Measurements from ENCODE around the gene MECR. TPM values are rescaled to one million over a fixed set of nuclear protein-coding genes. Genes with fewer than 3 reads are reported as not detected.

MECR gene
- total RNA-seq, 1 donor from 2014 or later: 28.7 TPM

GRCh38 chr1:29253180-29253579, 22.4 kb upstream of the MECR start:
- H3K27ac Mint-ChIP-seq: no peak overlapping the region
- H3K36me3 Mint-ChIP-seq: peaks cover 3% of the 10 kb centered on the region
- no peak overlapping the region for H3K4me3 Mint-ChIP-seq
- no peaks in the 10 kb centered on the region for H3K27me3 Mint-ChIP-seq
- DNase-seq (ENCODE audit: extremely low spot score, unreplicated experiment): no peak
- no peak for TF ChIP-seq CTCF (conservative IDR thresholded peaks at IDR 0.05)
- H3K4me1 Mint-ChIP-seq (ENCODE audit: unreplicated experiment): peaks cover 43% of the 10 kb centered on the region
- H3K9me3 Mint-ChIP-seq: no peaks in the 10 kb centered on the region

- H3K27me3 Mint-ChIP-seq: no peaks in the 10 kb centered on the region
- H3K36me3 Mint-ChIP-seq: peaks cover 3% of the 10 kb centered on the region
- H3K4me1 Mint-ChIP-seq (ENCODE audit: unreplicated experiment): peaks cover 45% of the 10 kb centered on the region
- no peaks in the 10 kb centered on the region for H3K9me3 Mint-ChIP-seq
- peak overlapping the region; percentile 36 for H3K27ac Mint-ChIP-seq
- DNase-seq (ENCODE audit: extremely low spot score, unreplicated experiment): no peak
- no peak for TF ChIP-seq CTCF (conservative IDR thresholded peaks at IDR 0.05)
- H3K4me3 Mint-ChIP-seq: no peak overlapping the region
These were observed 20.7 kb upstream of the MECR start for GRCh38 chr1:29251164-29252124.

GRCh38 chr1:29249951-29250581, 19.3 kb upstream of the MECR start:
- Mint-ChIP-seq H3K36me3 (no peaks in the 10 kb centered on the region), H3K27me3 (no peaks in the 10 kb centered on the region), H3K9me3 (no peaks in the 10 kb centered on the region), H3K27ac (peak overlapping the region; percentile 71), H3K4me3 (peak overlapping the region; percentile 23), H3K4me1 (ENCODE audit: unreplicated experiment) (peaks cover 37% of the 10 kb centered on the region)
- no peak for TF ChIP-seq CTCF (conservative IDR thresholded peaks at IDR 0.05)
- DNase-seq (ENCODE audit: extremely low spot score, unreplicated experiment): no peak

GRCh38 chr1:29249170-29249691, 18.5 kb upstream of the MECR start:
- no peak for TF ChIP-seq CTCF (conservative IDR thresholded peaks at IDR 0.05)
- H3K9me3 Mint-ChIP-seq: no peaks in the 10 kb centered on the region
- no peaks in the 10 kb centered on the region for H3K27me3 Mint-ChIP-seq
- DNase-seq (ENCODE audit: extremely low spot score, unreplicated experiment): no peak
- peaks cover 34% of the 10 kb centered on the region for H3K4me1 Mint-ChIP-seq (ENCODE audit: unreplicated experiment)
- H3K4me3 Mint-ChIP-seq: peak overlapping the region; percentile 28
- H3K36me3 Mint-ChIP-seq: no peaks in the 10 kb centered on the region
- H3K27ac Mint-ChIP-seq: peak overlapping the region; percentile 71

- no peaks in the 10 kb centered on the region for H3K27me3 Mint-ChIP-seq
- no peak for DNase-seq (ENCODE audit: extremely low spot score, unreplicated experiment)
- H3K36me3 Mint-ChIP-seq: no peaks in the 10 kb centered on the region
- H3K4me3 Mint-ChIP-seq: no peak overlapping the region
- no peaks in the 10 kb centered on the region for H3K9me3 Mint-ChIP-seq
- H3K27ac Mint-ChIP-seq: peak overlapping the region; percentile 71
- no peak for TF ChIP-seq CTCF (conservative IDR thresholded peaks at IDR 0.05)
- peaks cover 33% of the 10 kb centered on the region for H3K4me1 Mint-ChIP-seq (ENCODE audit: unreplicated experiment)
These were observed 17.7 kb upstream of the MECR start for GRCh38 chr1:29248409-29248808.

Data from type B pancreatic cell (in vitro differentiated cells).